ES-I3 (cell line): Measurements from ENCODE around the gene LRCH2.

Experiments
- H3K36me3 ChIP-seq: 2 replicates; pipeline ENCODE4 v1.6.1; 2013; ENCODE audit warnings: mild to moderate bottlenecking, low read length, control low read depth, moderate library complexity; ENCODE audit not compliant: insufficient read depth
- H3K4me1 ChIP-seq: 2 replicates; pipeline ENCODE4 v1.6.1; 2013; ENCODE audit warnings: mild to moderate bottlenecking, control low read depth, low read length; ENCODE audit not compliant: insufficient read depth
- H3K9ac ChIP-seq: 2 replicates; pipeline ENCODE4 v1.6.1; 2013; ENCODE audit warnings: low read depth, mild to moderate bottlenecking, low read length, moderate library complexity
- H3K9me3 ChIP-seq: 2 replicates; pipeline ENCODE4 v1.6.1; 2013; ENCODE audit warnings: mild to moderate bottlenecking, low read length, moderate library complexity; ENCODE audit not compliant: control insufficient read depth, insufficient read depth

The LRCH2 gene

GRCh38 chrX:115065304-115065703, 168.6 kb downstream of the LRCH2 start:
- Histone ChIP-seq H3K4me1 (no peaks in the 10 kb centered on the region), H3K9me3 (no peaks in the 10 kb centered on the region), H3K36me3 (no peaks in the 10 kb centered on the region), H3K9ac (no peak overlapping the region)
